ENCODE measurements around the gene RASGRP4.
A peak's percentile ranks its signal among the peaks of the same experiment; 100 is the strongest.
"Not testable (repeated sequence)": the region's sequence is repeated elsewhere in the genome, so short reads cannot be mapped to it uniquely, and the experiment has no call there.

RASGRP4 gene

DNA sequence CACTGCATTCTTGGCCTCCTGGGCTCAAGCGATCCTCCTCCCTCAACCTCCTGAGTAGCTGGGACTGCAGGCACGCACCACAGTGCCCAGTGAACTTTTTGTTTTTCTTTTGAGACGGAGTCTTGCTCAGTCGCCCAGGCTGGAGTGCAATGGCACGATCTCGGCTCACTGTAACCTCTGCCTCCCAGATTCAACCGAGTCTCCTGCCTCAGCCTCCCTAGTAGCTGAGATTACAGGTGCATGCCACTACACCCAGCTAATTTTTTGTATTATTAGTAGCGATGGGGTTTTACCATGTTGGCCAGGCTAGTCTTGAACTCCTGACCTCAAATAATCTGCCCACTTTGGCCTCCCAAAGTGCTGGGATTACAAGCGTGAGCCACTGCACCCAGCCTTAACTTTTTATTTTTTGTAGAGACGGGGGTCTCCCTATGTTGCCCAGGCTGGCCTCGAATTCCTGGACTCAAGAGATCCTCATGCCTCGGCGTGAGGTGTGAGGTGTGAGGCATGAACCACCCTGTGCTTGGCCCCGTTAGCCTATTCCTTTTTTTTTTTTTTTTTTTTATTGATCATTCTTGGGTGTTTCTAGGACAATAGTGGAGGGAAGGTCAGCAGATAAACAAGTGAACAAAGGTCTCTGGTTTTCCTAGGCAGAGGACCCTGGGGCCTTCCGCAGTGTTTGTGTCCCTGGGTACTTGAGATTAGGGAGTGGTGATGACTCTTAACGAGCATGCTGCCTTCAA is 62.9 kb downstream of the RASGRP4 start:
- DNase-seq (ENCODE audit: low spot score in 2 of 2); H3K9me3 Mint-ChIP-seq; ATAC-seq; H3K27ac Mint-ChIP-seq; H3K36me3 Mint-ChIP-seq: not testable (repeated sequence)
- Mint-ChIP-seq H3K4me3 (peak overlapping the region; percentile 78), H3K4me1 (peaks cover 20% of the 10 kb centered on the region)

DNA sequence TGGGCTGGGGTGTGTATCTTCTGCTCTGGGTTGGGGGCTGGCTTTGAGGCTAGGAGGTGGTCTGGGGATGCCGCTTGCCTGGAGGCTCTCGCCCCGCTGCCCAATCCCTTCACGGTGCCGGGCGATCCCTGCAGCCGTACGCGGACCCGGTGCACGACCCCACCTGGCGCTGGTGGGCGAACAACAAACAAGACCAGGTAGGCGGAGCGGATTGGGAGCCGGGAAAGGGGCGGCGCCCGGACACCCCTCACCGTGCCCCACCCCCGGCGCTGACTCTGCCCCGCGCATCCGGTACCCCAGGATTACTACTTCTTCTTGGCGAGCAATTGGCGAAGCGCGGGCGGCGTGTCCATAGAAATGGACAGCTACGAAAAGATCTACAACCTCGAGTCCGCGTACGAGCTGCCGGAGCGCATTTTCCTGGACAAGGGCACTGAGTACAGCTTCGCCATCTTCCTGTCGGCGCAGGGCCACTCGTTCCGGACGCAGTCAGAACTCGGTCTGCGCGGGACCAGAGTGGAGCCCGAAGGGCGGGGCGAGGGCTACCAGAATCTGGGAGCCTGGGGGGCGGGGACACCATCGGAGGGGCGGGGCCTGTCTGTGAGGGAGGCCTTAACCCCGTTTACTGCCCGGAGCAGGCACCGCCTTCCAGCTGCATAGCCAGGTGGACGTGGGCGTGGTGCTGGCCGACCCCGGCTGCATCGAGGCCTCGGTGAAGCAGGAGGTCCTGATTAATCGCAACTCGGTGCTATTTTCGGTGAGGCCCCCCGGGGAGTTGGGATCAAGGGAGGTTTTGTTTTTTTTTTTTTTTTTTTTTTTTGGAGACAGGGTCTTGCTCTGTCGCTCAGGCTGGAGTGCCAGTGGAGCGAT is 63.7 kb downstream of the RASGRP4 start:
- H3K9me3 Mint-ChIP-seq = no peaks in the 10 kb centered on the region
- peaks cover 20% of the 10 kb centered on the region for H3K4me1 Mint-ChIP-seq
- H3K36me3 Mint-ChIP-seq = peaks cover 4% of the 10 kb centered on the region
- DNase-seq (ENCODE audit: low spot score in 2 of 2) (peak; percentile 61 to 90), ATAC-seq (peak; percentile 78)
- peak overlapping the region; percentile 78 for H3K4me3 Mint-ChIP-seq
- H3K27ac Mint-ChIP-seq = no peak overlapping the region

DNA sequence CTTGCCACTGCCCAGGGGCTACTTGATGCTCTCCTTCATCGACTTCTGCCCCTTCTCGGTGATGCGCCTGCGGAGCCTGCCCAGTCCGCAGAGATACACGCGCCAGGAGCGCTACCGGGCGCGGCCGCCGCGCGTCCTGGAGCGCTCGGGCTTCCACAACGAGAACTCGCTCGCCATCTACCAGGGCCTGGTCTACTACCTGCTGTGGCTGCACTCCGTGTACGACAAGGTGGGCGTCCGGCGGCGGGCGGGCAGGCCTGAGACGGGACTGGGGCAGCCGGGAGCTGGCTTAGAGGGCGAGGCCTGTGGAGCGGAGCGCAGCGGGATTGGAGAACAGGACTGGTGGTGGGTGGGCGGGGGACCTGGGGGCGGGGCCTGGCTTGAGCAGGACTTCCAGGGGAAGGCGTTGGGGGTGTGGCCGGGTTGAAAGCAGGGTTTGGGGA is 64.4 kb downstream of the RASGRP4 start:
- peak overlapping the region; percentile 78 for H3K4me3 Mint-ChIP-seq
- peak; percentile 80 for ATAC-seq
- no peak overlapping the region for H3K27ac Mint-ChIP-seq
- H3K9me3 Mint-ChIP-seq = no peaks in the 10 kb centered on the region
- peaks cover 20% of the 10 kb centered on the region for H3K4me1 Mint-ChIP-seq
- H3K36me3 Mint-ChIP-seq = peaks cover 4% of the 10 kb centered on the region
- peak; percentile 54 to 87 for DNase-seq (ENCODE audit: low spot score in 2 of 2)

DNA sequence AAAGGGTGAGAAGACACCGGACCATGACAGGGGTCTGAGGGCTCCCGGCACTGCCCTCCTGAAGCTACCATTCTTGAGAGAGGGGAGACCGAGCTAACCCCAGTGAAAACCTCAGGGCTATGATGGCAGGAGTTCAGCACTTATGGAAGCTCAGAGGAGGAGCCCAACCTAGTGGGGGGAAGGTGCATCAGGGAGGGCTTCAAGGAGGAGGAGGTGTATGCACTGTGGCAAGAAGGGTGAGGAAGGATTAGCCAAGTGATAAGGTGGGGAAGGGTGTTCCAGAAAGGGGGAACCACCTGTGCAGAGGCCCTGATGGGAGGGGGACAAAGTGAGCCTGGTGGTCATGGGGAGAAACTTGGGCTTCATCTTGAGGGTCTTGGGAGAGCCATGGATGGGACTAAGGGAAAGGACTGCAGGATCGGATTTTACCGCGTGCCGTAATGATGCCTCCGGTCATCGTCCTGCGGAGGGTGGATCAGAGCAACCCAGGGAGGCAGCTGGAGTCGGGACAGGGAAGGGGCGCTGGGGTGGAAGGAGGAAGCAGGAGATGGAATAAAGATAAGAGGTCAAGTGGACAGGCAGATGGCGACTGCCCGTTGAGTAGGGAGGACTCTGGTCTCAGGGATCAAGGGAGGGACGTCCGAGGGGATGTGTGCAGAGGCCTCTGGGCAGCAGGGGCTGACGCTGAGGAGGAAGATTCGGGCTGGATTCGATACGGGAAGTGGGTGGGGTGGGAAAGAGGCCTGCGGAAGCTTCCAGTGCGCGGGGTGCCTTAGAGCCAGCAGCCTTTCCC is 65.0 kb downstream of the RASGRP4 start:
- Mint-ChIP-seq H3K36me3 (peaks cover 4% of the 10 kb centered on the region), H3K27ac (no peak overlapping the region), H3K4me3 (peak overlapping the region; percentile 78), H3K9me3 (no peaks in the 10 kb centered on the region), H3K4me1 (peaks cover 20% of the 10 kb centered on the region)
- no peak for DNase-seq (ENCODE audit: low spot score in 2 of 2)
- no peak for ATAC-seq

DNA sequence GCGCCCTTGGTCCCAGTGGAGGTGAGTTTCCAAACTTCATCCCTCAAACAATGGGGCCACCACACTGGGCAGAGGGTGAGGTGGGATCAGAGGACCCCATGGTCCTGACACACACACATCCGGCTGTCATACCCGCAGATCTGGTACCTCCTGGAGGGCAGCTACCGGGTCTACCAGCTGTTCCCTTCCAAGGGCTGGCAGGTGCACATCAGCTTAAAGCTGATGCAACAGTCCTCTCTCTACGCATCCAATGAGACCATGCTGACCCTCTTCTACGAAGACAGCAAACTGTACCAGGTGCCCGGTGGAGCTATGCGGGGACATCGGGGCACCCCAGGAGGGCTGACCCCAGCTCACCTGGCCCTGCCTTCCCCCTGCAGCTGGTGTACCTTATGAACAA is 65.7 kb downstream of the RASGRP4 start:
- DNase-seq (ENCODE audit: low spot score in 2 of 2) (no peak), ATAC-seq (no peak)
- H3K27ac Mint-ChIP-seq = no peak overlapping the region
- peak overlapping the region; percentile 78 for H3K4me3 Mint-ChIP-seq
- peaks cover 4% of the 10 kb centered on the region for H3K36me3 Mint-ChIP-seq
- H3K4me1 Mint-ChIP-seq = peaks cover 20% of the 10 kb centered on the region
- no peaks in the 10 kb centered on the region for H3K9me3 Mint-ChIP-seq

DNA sequence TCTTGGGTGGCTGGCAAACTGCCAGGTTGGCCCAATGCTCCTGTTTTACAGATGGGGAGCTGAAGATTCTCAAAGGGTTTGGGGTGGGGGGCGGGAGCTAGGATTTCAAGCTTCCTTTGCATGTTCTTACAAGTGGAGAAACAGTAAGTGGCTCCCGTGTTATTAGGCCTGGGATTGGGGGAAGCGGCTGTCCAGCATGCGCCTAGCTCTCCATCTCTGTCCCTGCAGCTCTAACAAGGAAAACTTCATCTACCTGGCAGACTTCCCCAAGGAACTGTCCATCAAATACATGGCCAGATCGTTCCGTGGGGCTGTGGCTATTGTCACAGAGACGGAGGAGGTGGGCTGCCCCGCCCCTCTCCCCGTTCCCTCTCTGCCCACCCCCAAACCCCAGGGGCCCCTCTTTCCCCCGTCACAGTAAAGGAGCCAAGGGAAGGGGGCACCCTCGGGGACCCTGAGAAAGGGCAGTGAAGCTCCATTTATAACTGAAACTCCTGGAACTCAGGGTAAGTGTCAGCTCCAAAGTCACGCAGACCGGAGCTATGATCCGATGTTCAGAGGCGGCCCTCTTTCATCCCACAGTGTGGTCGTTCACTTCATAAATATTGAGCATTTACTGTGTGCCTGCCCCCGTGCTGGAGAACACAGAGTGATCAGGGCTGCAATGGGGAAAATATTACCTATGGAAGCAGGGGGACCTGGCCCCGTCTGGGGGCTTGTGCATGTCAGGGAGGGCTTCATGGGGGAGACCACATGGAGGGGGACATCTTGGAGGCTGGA is 66.6 kb downstream of the RASGRP4 start:
- peaks cover 4% of the 10 kb centered on the region for H3K36me3 Mint-ChIP-seq
- H3K27ac Mint-ChIP-seq = no peak overlapping the region
- ATAC-seq = no peak
- peak overlapping the region; percentile 78 for H3K4me3 Mint-ChIP-seq
- no peak for DNase-seq (ENCODE audit: low spot score in 2 of 2)
- peaks cover 20% of the 10 kb centered on the region for H3K4me1 Mint-ChIP-seq
- H3K9me3 Mint-ChIP-seq = no peaks in the 10 kb centered on the region

Data from stimulated activated effector memory CD8-positive, alpha-beta T cell treated with anti-CD3 and anti-CD28 coated beads, Interleukin-12 subunit alpha, Interleukin-12 subunit beta, amount 100 ng/mL, for 72 hours (primary cell).